ENCODE data around the gene EXOSC2. TPM values are rescaled to one million over a fixed set of nuclear protein-coding genes. Genes with fewer than 3 reads are reported as not detected.

EXOSC2 gene
- total RNA-seq, 1 donor from 2014 or later: 110 TPM

DNA sequence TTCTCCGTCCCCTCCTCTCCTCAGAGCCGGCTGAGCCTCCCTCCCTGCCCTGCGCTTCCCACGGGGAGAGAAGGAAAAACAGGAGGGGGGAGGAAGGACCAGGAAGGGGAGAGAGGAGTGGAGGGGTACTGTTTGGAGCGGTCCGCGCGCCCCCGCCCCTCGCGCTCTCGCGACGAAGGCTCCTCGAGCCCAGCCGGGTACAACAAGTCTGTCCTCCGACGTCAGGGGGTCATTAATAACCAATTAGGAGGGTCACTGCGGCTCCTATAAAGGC is 29.7 kb upstream of the EXOSC2 start:
- intact Hi-C loops (cut with micrococcal nuclease): no loop called here
- Mint-ChIP-seq H3K4me3 (no peak overlapping the region), H3K9me3 (no peaks in the 10 kb centered on the region), H3K36me3 (ENCODE audit: low read depth) (peaks cover 3% of the 10 kb centered on the region), H3K27ac (no peak overlapping the region), H3K4me1 (peaks cover 10% of the 10 kb centered on the region), H3K27me3 (peaks cover 58% of the 10 kb centered on the region)
- DNase-seq: no peak

- Mint-ChIP-seq H3K4me3 (peak within 1 kb of the TSS; percentile 2), H3K4me1 (peaks cover 10% of the 10 kb centered on the region), H3K27ac (peak within 1 kb of the TSS; percentile 23), H3K36me3 (ENCODE audit: low read depth) (peaks cover 3% of the 10 kb centered on the region), H3K27me3 (peaks cover 54% of the 10 kb centered on the region), H3K9me3 (no peaks in the 10 kb centered on the region)
- no peak for DNase-seq
- intact Hi-C loops (cut with micrococcal nuclease): no loop called here
These were observed 29.1 kb upstream of the EXOSC2 start, which contains the start of gene PRDM12 for GRCh38 chr9:130664251-130665028. PRDM12 (plus strand) TSS chr9:130664594; CDS start chr9:130664654, 60 bp downstream.

DNA sequence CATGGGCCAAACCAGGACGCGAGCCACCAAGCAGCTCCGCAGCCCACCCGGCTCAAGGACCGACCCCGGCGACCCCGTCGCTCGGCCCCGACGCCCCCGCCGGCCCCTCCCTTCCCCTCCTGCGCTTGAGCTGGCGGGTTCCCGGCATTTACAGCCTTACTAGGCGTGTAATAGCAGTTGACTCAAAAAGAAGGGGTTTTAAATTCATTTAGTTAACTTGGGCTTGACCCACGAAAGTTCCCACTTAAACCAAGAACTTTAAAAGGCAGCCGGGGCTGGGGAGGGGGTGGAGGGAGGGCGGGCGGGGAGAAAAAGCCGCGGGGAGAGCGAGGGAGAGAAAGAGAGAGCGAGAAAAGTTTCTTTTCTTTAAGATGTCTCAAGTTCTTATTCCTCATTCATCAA is 28.6 kb upstream of the EXOSC2 start:
- Mint-ChIP-seq H3K27me3 (peaks cover 52% of the 10 kb centered on the region), H3K9me3 (no peaks in the 10 kb centered on the region), H3K4me3 (no peak overlapping the region), H3K27ac (peak overlapping the region; percentile 23), H3K4me1 (peaks cover 10% of the 10 kb centered on the region), H3K36me3 (ENCODE audit: low read depth) (peaks cover 3% of the 10 kb centered on the region)
- DNase-seq: no peak
- intact Hi-C loops (cut with micrococcal nuclease): no loop called here

DNA sequence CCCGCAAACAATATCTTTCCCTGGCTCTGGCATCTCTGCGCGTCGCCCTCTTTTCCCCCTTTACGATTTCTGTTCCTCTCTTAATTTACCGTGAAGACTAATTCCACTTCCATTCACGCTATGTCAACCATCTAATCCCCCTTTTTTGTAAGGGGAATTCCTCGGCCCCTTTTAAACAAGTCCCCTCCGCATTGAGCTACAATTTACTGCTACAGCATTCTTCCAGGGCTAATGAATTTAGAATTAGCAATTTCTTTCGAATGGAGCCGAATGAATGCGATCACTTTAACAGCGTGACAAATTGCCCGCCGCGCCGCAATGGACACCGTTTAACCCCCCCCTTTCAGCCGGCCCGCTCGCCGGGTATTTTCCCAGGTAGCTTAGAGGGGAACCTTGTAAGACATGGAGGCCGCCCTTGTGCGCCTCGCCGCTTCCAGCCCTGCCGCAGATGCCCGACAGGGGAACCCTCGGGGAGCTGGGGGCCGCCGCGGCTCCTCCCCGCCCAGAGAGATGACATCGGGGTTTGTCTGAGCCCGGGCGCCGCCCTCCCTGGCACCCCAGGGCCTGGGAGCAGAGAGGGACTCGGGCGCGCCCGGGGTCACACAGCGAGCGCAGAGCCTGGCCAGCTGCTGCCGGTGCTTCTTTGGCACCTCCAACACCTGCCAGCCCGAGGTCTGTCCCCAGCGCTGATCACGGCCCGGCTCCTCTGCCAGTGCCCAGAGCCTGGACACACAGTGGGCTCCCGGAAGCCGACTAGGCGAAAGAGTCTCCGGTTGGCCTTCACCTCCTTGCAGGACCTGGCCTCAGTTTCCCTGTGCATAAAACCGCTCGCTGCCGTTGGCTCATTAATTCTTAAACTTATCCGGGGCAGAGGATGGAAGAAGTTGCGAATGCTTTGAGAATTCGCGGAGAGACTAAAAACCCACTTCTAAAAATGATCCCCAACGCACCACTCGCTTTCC is 27.9 kb upstream of the EXOSC2 start:
- Mint-ChIP-seq H3K9me3 (no peaks in the 10 kb centered on the region), H3K4me3 (peak overlapping the region; percentile 2), H3K27ac (peak overlapping the region; percentile 23), H3K36me3 (ENCODE audit: low read depth) (peaks cover 3% of the 10 kb centered on the region), H3K27me3 (peaks cover 53% of the 10 kb centered on the region), H3K4me1 (peaks cover 10% of the 10 kb centered on the region)
- DNase-seq: no peak
- intact Hi-C loops (cut with micrococcal nuclease): no loop called here

DNA sequence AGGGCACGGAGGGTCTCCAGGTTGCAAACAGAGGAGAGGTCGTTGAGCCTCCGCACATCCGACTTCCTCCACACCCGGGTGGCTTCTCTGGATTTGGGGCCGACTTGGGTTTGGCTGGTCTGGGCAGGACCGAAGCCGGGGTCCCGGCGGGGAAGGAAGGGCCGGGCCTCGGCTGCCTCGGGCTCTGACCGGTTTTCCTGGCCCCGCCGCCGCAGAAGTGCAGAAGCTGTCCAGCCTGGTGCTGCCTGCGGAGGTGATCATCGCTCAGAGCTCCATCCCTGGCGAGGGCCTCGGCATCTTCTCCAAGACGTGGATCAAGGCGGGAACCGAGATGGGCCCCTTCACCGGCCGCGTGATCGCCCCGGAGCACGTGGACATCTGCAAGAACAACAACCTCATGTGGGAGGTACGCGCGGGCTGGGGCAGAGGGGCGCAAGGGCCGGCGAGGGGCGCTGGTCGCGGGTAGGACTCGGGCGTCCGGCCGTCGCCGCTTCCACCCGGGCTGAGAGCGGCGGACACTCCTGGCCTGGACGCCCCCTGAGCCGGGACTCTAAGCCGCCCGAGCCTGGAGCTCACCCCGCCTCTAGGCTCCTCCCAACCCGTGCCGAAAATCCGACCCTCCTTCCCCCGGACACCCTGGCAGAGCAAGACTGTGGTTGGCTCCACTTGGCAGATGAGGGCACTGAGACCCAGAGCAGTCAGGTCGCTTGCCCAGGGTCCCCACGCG is 27.0 kb upstream of the EXOSC2 start:
- peaks cover 52% of the 10 kb centered on the region for H3K27me3 Mint-ChIP-seq
- intact Hi-C loops (cut with micrococcal nuclease): no loop called here
- DNase-seq: no peak
- H3K36me3 Mint-ChIP-seq (ENCODE audit: low read depth): peaks cover 3% of the 10 kb centered on the region
- no peaks in the 10 kb centered on the region for H3K9me3 Mint-ChIP-seq
- no peak overlapping the region for H3K4me3 Mint-ChIP-seq
- H3K4me1 Mint-ChIP-seq: peaks cover 10% of the 10 kb centered on the region
- no peak overlapping the region for H3K27ac Mint-ChIP-seq

GRCh38 chr9:130667120-130667435 is 26.5 kb upstream of the EXOSC2 start:
- intact Hi-C loops (cut with micrococcal nuclease): no loop called here
- no peak for DNase-seq
- peaks cover 3% of the 10 kb centered on the region for H3K36me3 Mint-ChIP-seq (ENCODE audit: low read depth)
- H3K9me3 Mint-ChIP-seq: no peaks in the 10 kb centered on the region
- H3K27ac Mint-ChIP-seq: no peak overlapping the region
- no peak overlapping the region for H3K4me3 Mint-ChIP-seq
- peaks cover 47% of the 10 kb centered on the region for H3K27me3 Mint-ChIP-seq
- peaks cover 10% of the 10 kb centered on the region for H3K4me1 Mint-ChIP-seq

DNA sequence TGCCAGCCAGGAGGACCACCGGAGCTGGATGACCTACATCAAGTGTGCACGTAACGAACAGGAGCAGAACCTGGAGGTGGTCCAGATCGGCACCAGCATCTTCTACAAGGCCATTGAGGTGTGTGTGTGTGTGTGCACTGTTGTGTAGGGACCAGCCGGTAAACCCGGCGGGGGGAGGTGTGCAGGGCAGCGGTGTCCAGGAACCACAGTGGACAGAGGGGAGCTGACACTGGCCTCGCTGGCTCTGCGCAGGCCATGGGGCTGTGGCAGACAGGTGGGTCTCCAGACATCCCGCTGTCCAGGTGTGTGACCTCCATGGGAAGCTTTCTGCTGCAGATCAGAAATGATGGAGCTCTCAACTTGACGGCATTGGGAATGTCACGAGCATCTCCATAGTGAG is 25.4 kb upstream of the EXOSC2 start:
- intact Hi-C loops (cut with micrococcal nuclease): no loop called here
- Mint-ChIP-seq H3K4me1 (peaks cover 6% of the 10 kb centered on the region), H3K27me3 (peaks cover 37% of the 10 kb centered on the region), H3K27ac (no peak overlapping the region), H3K36me3 (ENCODE audit: low read depth) (peaks cover 3% of the 10 kb centered on the region), H3K9me3 (no peaks in the 10 kb centered on the region), H3K4me3 (no peak overlapping the region)
- DNase-seq: no peak

DNA sequence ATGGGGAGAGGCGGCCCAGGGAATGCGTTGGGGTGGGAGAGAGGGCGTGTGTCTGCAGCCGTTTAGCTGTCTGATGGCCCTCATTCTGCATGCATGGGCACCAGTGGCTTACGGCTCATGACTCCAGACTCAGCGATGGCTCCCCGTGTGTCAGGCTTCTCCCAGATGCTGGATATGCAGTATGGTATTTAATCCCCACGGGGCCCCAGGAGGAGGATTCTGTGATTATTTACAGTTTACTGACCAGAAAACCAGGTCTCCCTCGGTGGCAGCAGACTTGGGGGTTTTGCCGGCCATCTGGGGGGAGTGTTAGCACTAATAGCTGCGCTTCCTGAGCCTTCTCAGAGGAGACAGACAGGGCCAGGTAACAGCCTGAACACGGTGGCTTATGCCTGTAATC is 24.9 kb upstream of the EXOSC2 start:
- no peaks in the 10 kb centered on the region for H3K9me3 Mint-ChIP-seq
- no peak overlapping the region for H3K27ac Mint-ChIP-seq
- H3K4me1 Mint-ChIP-seq: peaks cover 6% of the 10 kb centered on the region
- H3K4me3 Mint-ChIP-seq: no peak overlapping the region
- H3K27me3 Mint-ChIP-seq: peaks cover 37% of the 10 kb centered on the region
- intact Hi-C loops (cut with micrococcal nuclease): no loop called here
- H3K36me3 Mint-ChIP-seq (ENCODE audit: low read depth): peaks cover 3% of the 10 kb centered on the region
- DNase-seq: no peak

DNA sequence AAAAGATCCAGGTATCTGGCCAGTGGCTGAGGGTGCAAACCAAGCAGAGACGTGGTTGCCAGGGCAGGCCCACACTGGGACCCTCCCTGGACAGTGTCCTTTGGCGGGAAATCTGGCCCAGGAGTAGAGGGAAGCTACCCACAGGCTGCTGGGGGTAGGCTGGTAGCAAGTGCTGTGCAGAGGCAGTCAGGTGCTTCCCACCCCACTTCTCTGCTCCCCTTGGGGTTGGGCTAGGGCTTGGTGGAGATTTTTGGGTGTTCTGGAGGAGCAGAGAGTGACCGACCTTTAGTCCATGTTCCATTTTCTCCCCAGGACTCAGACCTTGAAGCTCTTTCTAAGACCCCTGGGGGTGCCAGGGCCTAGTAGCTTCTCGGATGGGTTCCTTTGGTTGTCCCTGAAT is 23.6 kb upstream of the EXOSC2 start:
- DNase-seq: no peak
- Mint-ChIP-seq H3K4me1 (peaks cover 3% of the 10 kb centered on the region), H3K9me3 (no peaks in the 10 kb centered on the region), H3K4me3 (no peak overlapping the region), H3K36me3 (ENCODE audit: low read depth) (peaks cover 3% of the 10 kb centered on the region), H3K27ac (no peak overlapping the region), H3K27me3 (peaks cover 31% of the 10 kb centered on the region)
- intact Hi-C loops (cut with micrococcal nuclease): no loop called here

DNA sequence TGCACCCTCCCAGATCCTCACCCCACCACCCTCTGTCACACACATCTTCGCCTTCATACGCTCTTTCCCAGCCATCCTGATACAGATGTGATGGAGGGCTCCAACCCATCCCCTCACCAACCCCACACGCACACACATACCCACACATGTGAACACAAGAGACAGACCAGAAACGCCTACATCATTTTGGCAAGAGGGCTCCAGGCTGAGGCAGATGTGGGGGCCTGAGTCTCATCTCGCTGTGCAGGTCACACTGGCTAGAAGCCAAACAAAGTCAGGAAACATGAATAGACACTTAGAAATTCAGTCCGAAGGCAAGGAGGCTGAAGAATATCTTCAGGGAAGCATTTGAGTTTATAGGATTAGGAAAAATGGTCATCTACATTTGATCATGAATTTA is 22.9 kb upstream of the EXOSC2 start:
- Mint-ChIP-seq H3K27me3 (peaks cover 26% of the 10 kb centered on the region), H3K4me3 (no peak overlapping the region), H3K36me3 (ENCODE audit: low read depth) (no peaks in the 10 kb centered on the region), H3K4me1 (no peaks in the 10 kb centered on the region), H3K9me3 (no peaks in the 10 kb centered on the region), H3K27ac (no peak overlapping the region)
- intact Hi-C loops (cut with micrococcal nuclease): no loop called here
- DNase-seq: no peak

GRCh38 chr9:130672466-130672865 is 21.1 kb upstream of the EXOSC2 start:
- Mint-ChIP-seq H3K36me3 (ENCODE audit: low read depth) (no peaks in the 10 kb centered on the region), H3K27me3 (peaks cover 14% of the 10 kb centered on the region)
- DNase-seq: no peak

DNA sequence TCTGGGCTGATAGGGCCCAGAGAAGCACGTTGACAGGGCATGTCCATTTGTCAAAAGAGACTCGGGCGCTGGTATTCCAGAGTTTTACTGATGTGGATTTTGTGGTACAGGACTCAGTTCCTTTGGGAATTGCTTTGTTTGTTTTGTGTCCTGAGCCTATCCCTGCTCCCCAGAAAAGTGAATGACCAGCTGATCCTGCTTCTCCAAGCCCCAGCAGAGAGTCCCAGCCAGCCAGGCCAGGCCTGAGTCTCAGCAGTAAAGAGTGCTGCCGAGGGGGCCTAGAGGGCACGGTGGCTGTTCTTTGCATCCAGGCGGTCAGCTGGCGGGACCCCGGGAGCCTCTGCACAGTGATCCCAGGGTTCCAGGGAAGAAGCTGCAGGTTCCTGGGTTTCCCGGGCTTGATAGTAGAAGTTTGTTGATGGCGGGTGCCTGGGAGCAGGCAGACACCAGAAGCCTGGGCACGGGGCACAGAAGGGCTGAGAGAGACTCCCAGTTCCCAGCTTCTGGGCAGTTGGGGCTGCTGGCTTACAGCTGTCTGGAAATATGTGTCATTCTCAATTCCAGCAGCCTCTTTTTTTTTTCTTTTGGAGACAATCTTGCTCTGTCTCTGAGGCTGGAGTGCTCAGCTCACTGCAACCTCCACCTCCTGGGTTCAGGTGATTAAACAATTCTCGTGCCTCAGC is 20.5 kb upstream of the EXOSC2 start:
- Mint-ChIP-seq H3K4me3 (no peak overlapping the region), H3K27me3 (peaks cover 10% of the 10 kb centered on the region), H3K9me3 (no peaks in the 10 kb centered on the region), H3K36me3 (ENCODE audit: low read depth) (no peaks in the 10 kb centered on the region), H3K27ac (no peak overlapping the region), H3K4me1 (no peaks in the 10 kb centered on the region)
- DNase-seq: no peak
- intact Hi-C loops (cut with micrococcal nuclease): no loop called here

More at GRCh38 chr9:130672466-130672865, 21.1 kb upstream of the EXOSC2 start:
- Mint-ChIP-seq H3K9me3 (no peaks in the 10 kb centered on the region), H3K4me3 (no peak overlapping the region), H3K27ac (no peak overlapping the region), H3K4me1 (no peaks in the 10 kb centered on the region)
- intact Hi-C loops (cut with micrococcal nuclease): no loop called here

- DNase-seq: no peak
- intact Hi-C loops (cut with micrococcal nuclease): no loop called here
- no peak overlapping the region for H3K27ac Mint-ChIP-seq
- no peak overlapping the region for H3K4me3 Mint-ChIP-seq
- H3K9me3 Mint-ChIP-seq: no peaks in the 10 kb centered on the region
- no peaks in the 10 kb centered on the region for H3K4me1 Mint-ChIP-seq
- peaks cover 19% of the 10 kb centered on the region for H3K27me3 Mint-ChIP-seq
- no peaks in the 10 kb centered on the region for H3K36me3 Mint-ChIP-seq (ENCODE audit: low read depth)
These were observed 18.2 kb upstream of the EXOSC2 start for GRCh38 chr9:130675396-130675795.
